Measurements from ENCODE around the gene MGAM2. TPM values are rescaled to one million over a fixed set of nuclear protein-coding genes. Genes with fewer than 3 reads are reported as not detected.

MGAM2 gene
- total and polyA plus RNA-seq, 2 donors (not counting 1 experiment from before 2014, with no cell fraction given): not detected

GRCh38 chr7:142150869-142151268 lies 39.4 kb downstream of the MGAM2 start:
- no peak overlapping the region for H3K4me3 Mint-ChIP-seq
- Histone ChIP-seq H3K27ac (ENCODE audit: low read length in 2 of 2) (no peak overlapping the region), H3K9me3 (ENCODE audit: control extremely low read depth in 1 of 3, control insufficient read depth in 2 of 3, insufficient read depth in 1 of 3, low read length in 2 of 3) (no peaks in the 10 kb centered on the region), H3K79me2 (ENCODE audit: control insufficient read depth, insufficient read depth, low read length) (no peaks in the 10 kb centered on the region), H3K4me1 (ENCODE audit: control insufficient read depth in 2 of 2, insufficient read depth in 2 of 2, low read length in 2 of 2) (no peaks in the 10 kb centered on the region), H2AFZ (ENCODE audit: insufficient read depth, low read depth, low read length, poor library complexity, severe bottlenecking) (no peak overlapping the region), H3K9ac (ENCODE audit: low read length) (no peak overlapping the region), H3K36me3 (replicated peaks in 1 of 2; ENCODE audit: control extremely low read depth in 1 of 2, control insufficient read depth in 1 of 2, extremely low read depth in 1 of 2, insufficient read depth in 2 of 2, low read length in 1 of 2) (no peaks in the 10 kb centered on the region), H4K20me1 (ENCODE audit: control insufficient read depth, insufficient read depth, low read length, poor library complexity, severe bottlenecking) (no peaks in the 10 kb centered on the region), H3K27me3 (replicated peaks in 1 of 4; ENCODE audit: control extremely low read depth in 1 of 4, control insufficient read depth in 3 of 4, insufficient read depth in 4 of 4, low read length in 3 of 4) (no peaks in the 10 kb centered on the region), H3K4me2 (replicated peaks; ENCODE audit: low read depth, low read length, poor library complexity, severe bottlenecking) (no peak overlapping the region), H3K4me3 (ENCODE audit: control extremely low read depth in 1 of 5, extremely low read depth in 1 of 5, insufficient read depth in 1 of 5, low read depth in 2 of 5, low read length in 4 of 5) (no peak overlapping the region)
- H3K27ac Mint-ChIP-seq: no peak overlapping the region
- H3K27me3 Mint-ChIP-seq: peaks cover 4% of the 10 kb centered on the region
- TF ChIP-seq CTCF (IDR thresholded peaks at IDR 0.05) (no peak), EZH2 (IDR thresholded peaks at IDR 0.05; ENCODE audit: borderline replicate concordance, insufficient read depth, low read depth, low read length, poor library complexity, severe bottlenecking) (no peak)
- no peaks in the 10 kb centered on the region for H3K9me3 Mint-ChIP-seq (ENCODE audit: insufficient read depth)
- ATAC-seq (ENCODE audit: low read depth) (no peak), DNase-seq (no peak)
- CTCF ChIA-PET: no interaction called here
- intact Hi-C loops (cut with micrococcal nuclease): no loop called here
- no peaks in the 10 kb centered on the region for H3K4me1 Mint-ChIP-seq
- 78% methylated on average over 1 of the region's 2 CpGs for WGBS (ENCODE audit: insufficient coverage)
- POLR2A ChIA-PET: no interaction called here

- Histone ChIP-seq H2AFZ (ENCODE audit: insufficient read depth, low read depth, low read length, poor library complexity, severe bottlenecking) (no peak overlapping the region), H3K27ac (ENCODE audit: low read length in 2 of 2) (no peak overlapping the region), H4K20me1 (ENCODE audit: control insufficient read depth, insufficient read depth, low read length, poor library complexity, severe bottlenecking) (no peaks in the 10 kb centered on the region), H3K4me1 (ENCODE audit: control insufficient read depth in 2 of 2, insufficient read depth in 2 of 2, low read length in 2 of 2) (no peaks in the 10 kb centered on the region), H3K9ac (ENCODE audit: low read length) (no peak overlapping the region), H3K4me3 (ENCODE audit: control extremely low read depth in 1 of 5, extremely low read depth in 1 of 5, insufficient read depth in 1 of 5, low read depth in 2 of 5, low read length in 4 of 5) (no peak overlapping the region), H3K9me3 (ENCODE audit: control extremely low read depth in 1 of 3, control insufficient read depth in 2 of 3, insufficient read depth in 1 of 3, low read length in 2 of 3) (no peaks in the 10 kb centered on the region), H3K79me2 (ENCODE audit: control insufficient read depth, insufficient read depth, low read length) (no peaks in the 10 kb centered on the region), H3K27me3 (replicated peaks in 1 of 4; ENCODE audit: control extremely low read depth in 1 of 4, control insufficient read depth in 3 of 4, insufficient read depth in 4 of 4, low read length in 3 of 4) (no peaks in the 10 kb centered on the region), H3K36me3 (replicated peaks in 1 of 2; ENCODE audit: control extremely low read depth in 1 of 2, control insufficient read depth in 1 of 2, extremely low read depth in 1 of 2, insufficient read depth in 2 of 2, low read length in 1 of 2) (no peaks in the 10 kb centered on the region), H3K4me2 (replicated peaks; ENCODE audit: low read depth, low read length, poor library complexity, severe bottlenecking) (no peak overlapping the region)
- H3K27ac Mint-ChIP-seq: no peak overlapping the region
- no peaks in the 10 kb centered on the region for H3K4me1 Mint-ChIP-seq
- ATAC-seq (ENCODE audit: low read depth) (no peak), DNase-seq (no peak)
- no peak overlapping the region for H3K4me3 Mint-ChIP-seq
- H3K9me3 Mint-ChIP-seq (ENCODE audit: insufficient read depth): no peaks in the 10 kb centered on the region
- POLR2A ChIA-PET: no interaction called here
- CTCF ChIA-PET: no interaction called here
- WGBS (ENCODE audit: insufficient coverage): no CpG with 5 or more reads among the region's 1 CpG
- intact Hi-C loops (cut with micrococcal nuclease): no loop called here
- peaks cover 4% of the 10 kb centered on the region for H3K27me3 Mint-ChIP-seq
- TF ChIP-seq EZH2 (IDR thresholded peaks at IDR 0.05; ENCODE audit: borderline replicate concordance, insufficient read depth, low read depth, low read length, poor library complexity, severe bottlenecking): no peak
- TF ChIP-seq CTCF (IDR thresholded peaks at IDR 0.05): no peak
These were observed 40.6 kb downstream of the MGAM2 start for GRCh38 chr7:142152076-142152475.
